RWPE2 (cell line): ENCODE results near the gene MCM9.

ENCODE experiments used
- ATAC-seq: fragments of 200-7000 bp; cut with Tn5 transposase; 3 replicates; pipeline ENCODE4 v1.9.1; 2021; ENCODE audit warnings: low read depth
- DNase-seq: peaks from one replicate; pipeline ENCODE4 v3.0.0-alpha.2; 2020; ENCODE audit warnings: low spot score
- H3K27ac ChIP-seq: fragments of 450-650 bp; 2 replicates; pipeline ENCODE4 v1.5.1; 2017; ENCODE audit warnings: mild to moderate bottlenecking; ENCODE audit not compliant: poor library complexity, severe bottlenecking
- H3K27me3 ChIP-seq: fragments of 250-450 bp; sonication (Bioruptor Pico); 2 replicates; pipeline ENCODE4 v1.5.1; 2021; ENCODE audit warnings: mild to moderate bottlenecking, moderate library complexity; ENCODE audit not compliant: insufficient read depth, poor library complexity, severe bottlenecking
- H3K36me3 ChIP-seq: fragments of 250-450 bp; sonication (Bioruptor Pico); 2 replicates; pipeline ENCODE4 v1.5.1; 2020; ENCODE audit warnings: low read depth, mild to moderate bottlenecking, moderate library complexity
- H3K4me1 ChIP-seq: fragments of 250-450 bp; sonication (Bioruptor Pico); 2 replicates; pipeline ENCODE4 v1.5.1; 2021; ENCODE audit warnings: mild to moderate bottlenecking, moderate library complexity; ENCODE audit not compliant: insufficient read depth, poor library complexity, severe bottlenecking
- H3K4me3 ChIP-seq: fragments of 250-450 bp; sonication (Bioruptor Pico); 2 replicates; pipeline ENCODE4 v1.5.1; 2021; ENCODE audit warnings: mild to moderate bottlenecking, moderate library complexity; ENCODE audit not compliant: severe bottlenecking
- H3K9me3 ChIP-seq: fragments of 250-450 bp; sonication (Bioruptor Pico); 2 replicates; pipeline ENCODE4 v1.5.1; 2021; ENCODE audit warnings: mild to moderate bottlenecking, moderate library complexity; ENCODE audit not compliant: severe bottlenecking
- TF ChIP-seq, protein P1 (sequence below): fragments of 450-650 bp; IDR thresholded peaks from one replicate; pipeline ENCODE4 v1.5.1; 2017; ENCODE audit warnings: mild to moderate bottlenecking, moderate library complexity; ENCODE audit not compliant: poor library complexity, severe bottlenecking

MCM9 gene

DNA sequence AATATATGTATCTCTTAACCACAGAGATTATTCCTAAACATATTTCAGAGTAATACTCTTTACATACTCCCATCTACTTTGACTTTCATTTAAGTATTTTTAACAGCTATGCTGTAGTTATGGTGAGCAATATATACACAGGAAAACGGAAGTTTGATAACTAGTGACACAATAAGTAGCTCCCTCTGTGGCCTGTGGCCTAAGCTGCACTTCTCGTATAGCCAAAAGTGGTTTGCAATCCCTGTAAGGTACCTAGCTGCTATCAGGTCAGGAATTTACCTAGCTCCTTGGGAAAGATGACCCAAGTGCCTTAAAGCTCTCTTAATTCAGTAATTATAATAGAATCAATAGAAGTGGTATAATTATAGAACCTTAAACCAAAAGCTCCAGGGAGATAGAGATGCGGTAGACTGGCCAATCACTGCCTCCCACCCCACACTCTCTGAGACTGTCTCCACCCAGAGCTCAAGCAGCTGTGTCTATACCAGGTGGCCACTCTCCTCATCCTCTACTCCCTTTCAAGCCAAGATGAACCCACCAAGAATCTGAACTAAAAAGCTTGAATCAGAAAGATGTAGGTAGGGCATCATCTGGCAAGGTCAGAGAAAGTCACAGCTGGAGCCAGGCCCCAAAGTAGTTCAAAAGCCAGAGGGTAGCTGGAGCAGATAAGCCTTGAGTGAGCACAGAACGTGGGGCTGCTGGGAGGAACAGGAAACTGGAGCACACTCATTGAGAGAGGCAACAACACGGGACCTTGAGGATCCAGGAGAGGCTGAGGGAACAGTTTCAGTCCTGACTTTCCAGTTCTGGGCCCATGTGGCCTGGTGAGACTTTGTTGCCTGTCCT is 125.9 kb downstream of the MCM9 start:
- DNase-seq, result no peak
- no peaks in the 10 kb centered on the region for H3K27me3 ChIP-seq
- H3K9me3 ChIP-seq, result no peaks in the 10 kb centered on the region
- TF ChIP-seq, protein P1, sequence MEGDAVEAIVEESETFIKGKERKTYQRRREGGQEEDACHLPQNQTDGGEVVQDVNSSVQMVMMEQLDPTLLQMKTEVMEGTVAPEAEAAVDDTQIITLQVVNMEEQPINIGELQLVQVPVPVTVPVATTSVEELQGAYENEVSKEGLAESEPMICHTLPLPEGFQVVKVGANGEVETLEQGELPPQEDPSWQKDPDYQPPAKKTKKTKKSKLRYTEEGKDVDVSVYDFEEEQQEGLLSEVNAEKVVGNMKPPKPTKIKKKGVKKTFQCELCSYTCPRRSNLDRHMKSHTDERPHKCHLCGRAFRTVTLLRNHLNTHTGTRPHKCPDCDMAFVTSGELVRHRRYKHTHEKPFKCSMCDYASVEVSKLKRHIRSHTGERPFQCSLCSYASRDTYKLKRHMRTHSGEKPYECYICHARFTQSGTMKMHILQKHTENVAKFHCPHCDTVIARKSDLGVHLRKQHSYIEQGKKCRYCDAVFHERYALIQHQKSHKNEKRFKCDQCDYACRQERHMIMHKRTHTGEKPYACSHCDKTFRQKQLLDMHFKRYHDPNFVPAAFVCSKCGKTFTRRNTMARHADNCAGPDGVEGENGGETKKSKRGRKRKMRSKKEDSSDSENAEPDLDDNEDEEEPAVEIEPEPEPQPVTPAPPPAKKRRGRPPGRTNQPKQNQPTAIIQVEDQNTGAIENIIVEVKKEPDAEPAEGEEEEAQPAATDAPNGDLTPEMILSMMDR, result no peak
- peaks cover 5% of the 10 kb centered on the region for H3K4me1 ChIP-seq
- H3K36me3 ChIP-seq, result no peaks in the 10 kb centered on the region; the same call in 1 of the 2 replicates
- no peak for ATAC-seq
- no peak overlapping the region for H3K27ac ChIP-seq
- H3K4me3 ChIP-seq, result no peak overlapping the region

DNA sequence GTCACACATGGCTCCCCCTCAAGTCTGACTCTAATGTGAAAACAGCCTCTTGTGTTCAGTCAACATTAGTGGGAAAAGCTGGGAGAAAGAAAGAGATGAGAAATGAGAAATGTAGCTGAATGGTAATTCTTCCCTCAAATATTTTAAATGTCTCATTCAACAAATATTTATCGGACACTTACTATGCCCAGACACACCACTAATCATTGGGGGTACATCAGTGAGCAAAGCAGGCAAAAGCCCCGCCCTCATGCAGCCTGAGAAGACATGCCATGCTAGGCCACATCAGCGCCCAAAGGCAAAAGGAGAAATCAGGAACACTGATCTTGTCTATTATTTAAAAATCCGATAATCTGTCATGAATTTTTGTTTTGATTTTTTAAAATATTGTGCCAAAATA is 130.9 kb downstream of the MCM9 start:
- TF ChIP-seq, protein P1, result no peak
- no peak for ATAC-seq

DNA sequence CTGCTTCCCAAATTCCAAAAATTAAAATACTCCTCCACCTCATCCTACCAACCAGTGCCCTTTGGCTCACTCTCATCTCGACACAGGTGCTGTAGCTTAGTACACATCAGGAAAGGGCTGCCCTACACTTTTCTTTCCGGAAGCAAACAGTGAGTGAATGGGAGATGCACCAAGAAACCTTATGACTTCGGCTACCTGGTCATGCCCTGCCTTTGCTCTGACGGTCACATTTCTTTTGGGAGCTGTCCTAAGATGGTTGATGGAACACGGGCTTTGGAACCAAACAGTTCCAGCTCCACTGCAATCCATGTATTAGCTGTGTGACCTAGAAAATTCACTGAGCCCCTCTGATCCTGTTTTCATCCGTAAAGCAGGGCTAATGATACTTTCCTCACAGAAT is 133.7 kb downstream of the MCM9 start:
- H3K9me3 ChIP-seq, result no peaks in the 10 kb centered on the region
- no peaks in the 10 kb centered on the region for H3K36me3 ChIP-seq
- H3K4me1 ChIP-seq, result no peaks in the 10 kb centered on the region
- TF ChIP-seq, protein P1, result no peak
- no peaks in the 10 kb centered on the region for H3K27me3 ChIP-seq
- ATAC-seq, result no peak
- H3K4me3 ChIP-seq, result no peak overlapping the region
- no peak for DNase-seq
- no peak overlapping the region for H3K27ac ChIP-seq

More for the DNA sequence above, 130.9 kb downstream of the MCM9 start:
- no peak overlapping the region for H3K4me3 ChIP-seq
- no peaks in the 10 kb centered on the region for H3K9me3 ChIP-seq
- no peak for DNase-seq
- H3K36me3 ChIP-seq, result no peaks in the 10 kb centered on the region
- H3K27ac ChIP-seq, result no peak overlapping the region
- no peaks in the 10 kb centered on the region for H3K27me3 ChIP-seq
- no peaks in the 10 kb centered on the region for H3K4me1 ChIP-seq

DNA sequence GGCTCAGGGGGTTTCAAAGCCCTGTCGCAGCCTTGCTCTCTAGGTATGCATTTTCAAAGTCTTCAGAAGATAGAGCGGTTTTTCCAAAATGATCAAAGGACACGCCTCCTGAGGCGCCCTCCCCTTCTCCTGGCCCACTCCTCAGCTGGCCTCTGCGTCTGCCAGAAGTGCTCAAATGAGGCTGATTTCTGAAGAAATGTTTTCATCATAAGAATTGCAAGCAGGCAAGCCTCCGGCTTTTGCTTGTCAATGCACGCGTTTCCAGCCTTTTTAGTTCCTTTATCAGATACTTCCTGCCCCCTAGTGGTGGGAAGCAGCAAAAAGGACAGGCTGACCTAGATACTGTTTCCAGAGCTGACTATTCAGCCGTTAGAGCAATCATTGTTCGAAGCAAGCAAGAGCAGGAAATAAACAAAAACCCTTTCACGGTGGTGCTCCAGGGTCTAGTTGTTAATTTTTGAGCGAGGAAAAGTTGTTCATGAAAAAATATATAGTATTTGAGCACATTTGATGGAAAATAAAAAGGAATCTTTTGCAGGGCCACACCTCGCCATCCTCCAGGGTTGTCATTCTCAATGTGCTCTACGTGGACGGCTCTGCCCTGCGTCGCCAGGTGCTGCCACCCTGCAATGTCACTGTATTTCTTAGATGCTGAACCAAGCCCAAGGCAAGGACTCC is 134.4 kb downstream of the MCM9 start:
- no peak overlapping the region for H3K4me3 ChIP-seq
- TF ChIP-seq, protein P1, result peak; percentile 90
- H3K36me3 ChIP-seq, result no peaks in the 10 kb centered on the region
- no peak overlapping the region for H3K27ac ChIP-seq
- H3K27me3 ChIP-seq, result no peaks in the 10 kb centered on the region
- ATAC-seq (peak; percentile 80), DNase-seq (no peak)
- no peaks in the 10 kb centered on the region for H3K9me3 ChIP-seq
- H3K4me1 ChIP-seq, result no peaks in the 10 kb centered on the region
